Measurements from ENCODE around the gene MTCH2.

MTCH2 gene

GRCh38 chr11:47595029-47595428 is 47.3 kb downstream of the MTCH2 start:
- peak overlapping the region; percentile 88 for H3K9ac ChIP-seq (ENCODE audit: low read depth, low read length, poor library complexity, severe bottlenecking)
- H3K4me3 ChIP-seq (ENCODE audit: low read length, poor library complexity, severe bottlenecking) = peak overlapping the region; percentile 83
- H3K4me1 ChIP-seq (ENCODE audit: insufficient read depth, low read length, poor library complexity, severe bottlenecking) = peaks cover 63% of the 10 kb centered on the region
- no peak overlapping the region for H2AFZ ChIP-seq (ENCODE audit: low read length)
- peaks cover 29% of the 10 kb centered on the region for H3K79me2 ChIP-seq (ENCODE audit: insufficient read depth, low read length)
- no peaks in the 10 kb centered on the region for H4K20me1 ChIP-seq (ENCODE audit: insufficient read depth, low read length, poor library complexity, severe bottlenecking)
- peak overlapping the region; percentile 82 for H3K4me2 ChIP-seq (ENCODE audit: low read depth, low read length, poor library complexity, severe bottlenecking)
- no peaks in the 10 kb centered on the region for H3K9me3 ChIP-seq (ENCODE audit: insufficient read depth, low read depth, low read length)
- H3F3A ChIP-seq (ENCODE audit: low read depth) = peaks cover 15% of the 10 kb centered on the region; the same call in 1 of the 2 replicates
- H3K27me3 ChIP-seq (ENCODE audit: insufficient read depth, low read length, poor library complexity, severe bottlenecking) = no peaks in the 10 kb centered on the region
- no peaks in the 10 kb centered on the region for H3K9me2 ChIP-seq (replicated peaks; ENCODE audit: low read depth, low read length)
- TF ChIP-seq CTCF (conservative IDR thresholded peaks at IDR 0.05; ENCODE audit: low read length) (no peak), EZH2phosphoT487 (IDR thresholded peaks at IDR 0.05; ENCODE audit: borderline replicate concordance) (no peak)
- no peaks in the 10 kb centered on the region for H3K36me3 ChIP-seq (ENCODE audit: insufficient read depth, low read length)

- Histone ChIP-seq H3K9me3 (ENCODE audit: insufficient read depth, low read depth, low read length) (no peaks in the 10 kb centered on the region), H3K4me1 (ENCODE audit: insufficient read depth, low read length, poor library complexity, severe bottlenecking) (peaks cover 65% of the 10 kb centered on the region), H3K79me2 (ENCODE audit: insufficient read depth, low read length) (peaks cover 38% of the 10 kb centered on the region), H3K27me3 (ENCODE audit: insufficient read depth, low read length, poor library complexity, severe bottlenecking) (no peaks in the 10 kb centered on the region), H4K20me1 (ENCODE audit: insufficient read depth, low read length, poor library complexity, severe bottlenecking) (no peaks in the 10 kb centered on the region), H3K9me2 (replicated peaks; ENCODE audit: low read depth, low read length) (no peaks in the 10 kb centered on the region), H3K4me2 (ENCODE audit: low read depth, low read length, poor library complexity, severe bottlenecking) (peak within 1 kb of the TSS; percentile 82), H3K36me3 (ENCODE audit: insufficient read depth, low read length) (no peaks in the 10 kb centered on the region; the same call in 1 of the 2 replicates), H3K4me3 (ENCODE audit: low read length, poor library complexity, severe bottlenecking) (peak within 1 kb of the TSS; percentile 83), H3F3A (ENCODE audit: low read depth) (peaks cover 15% of the 10 kb centered on the region; the same call in 1 of the 2 replicates), H3K9ac (ENCODE audit: low read depth, low read length, poor library complexity, severe bottlenecking) (peak within 1 kb of the TSS; percentile 88), H2AFZ (ENCODE audit: low read length) (no peak within 1 kb of the TSS)
- TF ChIP-seq EZH2phosphoT487 (IDR thresholded peaks at IDR 0.05; ENCODE audit: borderline replicate concordance) (no peak), CTCF (conservative IDR thresholded peaks at IDR 0.05; ENCODE audit: low read length) (no peak)
These were observed 48.2 kb downstream of the MTCH2 start, which contains the start of gene C1QTNF4 for GRCh38 chr11:47593934-47594855. C1QTNF4 (minus strand) TSS chr11:47594411; CDS start chr11:47590810, 3,601 bp downstream.

GRCh38 chr11:47593492-47593933 is 48.8 kb downstream of the MTCH2 start:
- Histone ChIP-seq H2AFZ (ENCODE audit: low read length) (no peak overlapping the region), H3K9me2 (replicated peaks; ENCODE audit: low read depth, low read length) (no peaks in the 10 kb centered on the region), H3K79me2 (ENCODE audit: insufficient read depth, low read length) (peaks cover 45% of the 10 kb centered on the region), H3K9me3 (ENCODE audit: insufficient read depth, low read depth, low read length) (no peaks in the 10 kb centered on the region), H3F3A (ENCODE audit: low read depth) (peaks cover 15% of the 10 kb centered on the region; the same call in 1 of the 2 replicates), H3K9ac (ENCODE audit: low read depth, low read length, poor library complexity, severe bottlenecking) (peak overlapping the region; percentile 88), H4K20me1 (ENCODE audit: insufficient read depth, low read length, poor library complexity, severe bottlenecking) (no peaks in the 10 kb centered on the region), H3K4me2 (ENCODE audit: low read depth, low read length, poor library complexity, severe bottlenecking) (peak overlapping the region; percentile 82), H3K36me3 (ENCODE audit: insufficient read depth, low read length) (no peaks in the 10 kb centered on the region; the same call in 1 of the 2 replicates), H3K27me3 (ENCODE audit: insufficient read depth, low read length, poor library complexity, severe bottlenecking) (no peaks in the 10 kb centered on the region), H3K4me1 (ENCODE audit: insufficient read depth, low read length, poor library complexity, severe bottlenecking) (peaks cover 67% of the 10 kb centered on the region), H3K4me3 (ENCODE audit: low read length, poor library complexity, severe bottlenecking) (peak overlapping the region; percentile 83)
- no peak for TF ChIP-seq CTCF (conservative IDR thresholded peaks at IDR 0.05; ENCODE audit: low read length)
- no peak for TF ChIP-seq EZH2phosphoT487 (IDR thresholded peaks at IDR 0.05; ENCODE audit: borderline replicate concordance)

Data from Loucy (cell line).